Urinary bladder (tissue), 4 donors: Measurements from ENCODE around the gene NPFFR1. TPM values are rescaled to one million over a fixed set of nuclear protein-coding genes. Genes with fewer than 3 reads are reported as not detected.

Experiments
- DNase-seq: peaks from one replicate; pipeline ENCODE4 v3.0.0-alpha.2; 2015; ENCODE audit errors: extremely low spot score
- H3K27ac ChIP-seq: one replicate; pipeline ENCODE4 v1.5.1; 2013; ENCODE audit warnings: low read depth, mild to moderate bottlenecking, moderate library complexity
- H3K36me3 ChIP-seq: one replicate; pipeline ENCODE4 v1.6.1; 2013; ENCODE audit warnings: mild to moderate bottlenecking, moderate library complexity; ENCODE audit not compliant: insufficient read depth
- H3K4me1 ChIP-seq: one replicate; pipeline ENCODE4 v1.6.1; 2013; ENCODE audit warnings: mild to moderate bottlenecking, moderate library complexity; ENCODE audit not compliant: insufficient read depth
- H3K4me3 ChIP-seq: one replicate; pipeline ENCODE4 v1.5.1; 2013; ENCODE audit warnings: low read depth, low read length
- WGBS: extraction: QIAGEN DNeasy Blood & Tissue Kit; methylation state at CpG from one replicate; pipeline ENCODE4 v1.1.7; 2013; 5-methylcytosine and 5-hydroxymethylcytosine counted together
- polyA plus RNA-seq: library from polyadenylated mRNA; stranded (reverse); fragments of 200-250 nt; gene quantifications from one replicate; pipeline ENCODE4 v1.2.3, GENCODE V29; 2013
- total RNA-seq: library from RNA; depleted of rRNA; stranded (reverse); fragments of >200 nt; gene quantifications from one replicate; pipeline ENCODE4 v1.2.3, GENCODE V29; 2014
- donor health status: healthy with polysubstance abuse.
- donor health status: healthy.

The NPFFR1 gene
- total and polyA plus RNA-seq, 2 donors, result 0.01 to 0.05 TPM

GRCh38 chr10:70308121-70309060, 24.6 kb upstream of the NPFFR1 start:
- Histone ChIP-seq H3K4me3 (no peak overlapping the region), H3K36me3 (no peaks in the 10 kb centered on the region), H3K4me1 (no peaks in the 10 kb centered on the region), H3K27ac (no peak overlapping the region)
- DNase-seq, result no peak
- 94% methylated on average over 19 of the region's 19 CpGs for WGBS

GRCh38 chr10:70306886-70307520, 23.2 kb upstream of the NPFFR1 start:
- Histone ChIP-seq H3K36me3 (no peaks in the 10 kb centered on the region), H3K4me3 (no peak overlapping the region), H3K27ac (no peak overlapping the region), H3K4me1 (no peaks in the 10 kb centered on the region)
- WGBS, result 74% methylated on average over 5 of the region's 5 CpGs
- DNase-seq, result no peak

- no peak overlapping the region for H3K27ac ChIP-seq
- H3K36me3 ChIP-seq, result no peaks in the 10 kb centered on the region
- DNase-seq, result no peak
- H3K4me3 ChIP-seq, result no peak overlapping the region
- WGBS, result 89% methylated on average over 4 of the region's 4 CpGs
- no peaks in the 10 kb centered on the region for H3K4me1 ChIP-seq
These were observed 22.4 kb upstream of the NPFFR1 start for GRCh38 chr10:70306181-70306705.

GRCh38 chr10:70303730-70304129, 19.9 kb upstream of the NPFFR1 start:
- Histone ChIP-seq H3K27ac (no peak overlapping the region), H3K4me1 (no peaks in the 10 kb centered on the region), H3K36me3 (no peaks in the 10 kb centered on the region), H3K4me3 (no peak overlapping the region)
- WGBS, result 89% methylated on average over 2 of the region's 2 CpGs
- DNase-seq, result no peak

GRCh38 chr10:70302292-70302691, 18.5 kb upstream of the NPFFR1 start:
- 53% methylated on average over 3 of the region's 3 CpGs for WGBS
- Histone ChIP-seq H3K4me1 (no peaks in the 10 kb centered on the region), H3K4me3 (no peak overlapping the region), H3K27ac (no peak overlapping the region), H3K36me3 (no peaks in the 10 kb centered on the region)
- DNase-seq, result no peak

- Histone ChIP-seq H3K36me3 (no peaks in the 10 kb centered on the region), H3K27ac (no peak overlapping the region), H3K4me3 (no peak overlapping the region), H3K4me1 (no peaks in the 10 kb centered on the region)
- no peak for DNase-seq
- 95% methylated on average over 19 of the region's 19 CpGs for WGBS
These were observed 17.2 kb upstream of the NPFFR1 start for GRCh38 chr10:70300908-70301597.

GRCh38 chr10:70300461-70300860, 16.7 kb upstream of the NPFFR1 start:
- 95% methylated on average over 6 of the region's 6 CpGs for WGBS
- no peak for DNase-seq
- no peak overlapping the region for H3K4me3 ChIP-seq
- H3K27ac ChIP-seq, result no peak overlapping the region
- no peaks in the 10 kb centered on the region for H3K36me3 ChIP-seq
- H3K4me1 ChIP-seq, result no peaks in the 10 kb centered on the region

- H3K27ac ChIP-seq, result no peak overlapping the region
- 94% methylated on average over 7 of the region's 7 CpGs for WGBS
- DNase-seq, result no peak
- H3K4me1 ChIP-seq, result no peaks in the 10 kb centered on the region
- H3K36me3 ChIP-seq, result no peaks in the 10 kb centered on the region
- no peak overlapping the region for H3K4me3 ChIP-seq
These were observed 16.1 kb upstream of the NPFFR1 start for GRCh38 chr10:70299876-70300275.

- 75% methylated on average over 5 of the region's 5 CpGs for WGBS
- Histone ChIP-seq H3K4me3 (no peak overlapping the region), H3K27ac (no peak overlapping the region), H3K36me3 (no peaks in the 10 kb centered on the region), H3K4me1 (no peaks in the 10 kb centered on the region)
- DNase-seq, result no peak
These were observed 14.6 kb upstream of the NPFFR1 start for GRCh38 chr10:70298393-70298792.

- DNase-seq, result no peak
- Histone ChIP-seq H3K36me3 (no peaks in the 10 kb centered on the region), H3K4me1 (no peaks in the 10 kb centered on the region), H3K4me3 (no peak overlapping the region), H3K27ac (peak overlapping the region; percentile 61)
- WGBS, result 61% methylated on average over 5 of the region's 5 CpGs
These were observed 13.4 kb upstream of the NPFFR1 start for GRCh38 chr10:70297224-70297623.

- 44% methylated on average over 12 of the region's 12 CpGs for WGBS
- DNase-seq, result no peak
- Histone ChIP-seq H3K27ac (peak overlapping the region; percentile 61), H3K4me3 (no peak overlapping the region), H3K4me1 (no peaks in the 10 kb centered on the region), H3K36me3 (no peaks in the 10 kb centered on the region)
These were observed 12.6 kb upstream of the NPFFR1 start for GRCh38 chr10:70296406-70296899.

- no peak overlapping the region for H3K27ac ChIP-seq
- WGBS, result 93% methylated on average over 7 of the region's 7 CpGs
- no peaks in the 10 kb centered on the region for H3K36me3 ChIP-seq
- DNase-seq, result no peak
- H3K4me3 ChIP-seq, result no peak overlapping the region
- no peaks in the 10 kb centered on the region for H3K4me1 ChIP-seq
These were observed 12.1 kb upstream of the NPFFR1 start for GRCh38 chr10:70295926-70296325.

- no peaks in the 10 kb centered on the region for H3K36me3 ChIP-seq
- no peaks in the 10 kb centered on the region for H3K4me1 ChIP-seq
- no peak overlapping the region for H3K27ac ChIP-seq
- DNase-seq, result no peak
- 88% methylated on average over 3 of the region's 3 CpGs for WGBS
- no peak overlapping the region for H3K4me3 ChIP-seq
These were observed 11.5 kb upstream of the NPFFR1 start for GRCh38 chr10:70295321-70295720.
